ENCODE measurements around the gene SUPT3H.

The SUPT3H gene

GRCh38 chr6:44935693-44936300 is 441.9 kb downstream of the SUPT3H start:
- no peak for TF ChIP-seq CTCF (IDR thresholded peaks at IDR 0.05; ENCODE audit: low read depth, low read length, missing control alignments)

GRCh38 chr6:44933108-44933507 is 444.6 kb downstream of the SUPT3H start:
- DNase-seq (ENCODE audit: low read depth), result no peak
- in situ Hi-C loops (cut with HindIII; ENCODE audit: low sequenced_read_pairs), result no loop called here
- TF ChIP-seq CTCF (IDR thresholded peaks at IDR 0.05; ENCODE audit: low read depth, low read length, missing control alignments), result no peak
- H3K4me3 ChIP-seq (ENCODE audit: low read depth, low read length), result no peak overlapping the region

More at GRCh38 chr6:44935693-44936300, 441.9 kb downstream of the SUPT3H start:
- H3K4me3 ChIP-seq (ENCODE audit: low read depth, low read length), result no peak overlapping the region
- in situ Hi-C loops (cut with HindIII; ENCODE audit: low sequenced_read_pairs), result no loop called here
- DNase-seq (ENCODE audit: low read depth), result no peak

- DNase-seq (ENCODE audit: low read depth), result no peak
- H3K4me3 ChIP-seq (ENCODE audit: low read depth, low read length), result no peak overlapping the region
- no peak for TF ChIP-seq CTCF (IDR thresholded peaks at IDR 0.05; ENCODE audit: low read depth, low read length, missing control alignments)
- in situ Hi-C loops (cut with HindIII; ENCODE audit: low sequenced_read_pairs), result no loop called here
Observed at GRCh38 chr6:44932651-44933091, 445.1 kb downstream of the SUPT3H start.

GRCh38 chr6:44931385-44931784 is 446.3 kb downstream of the SUPT3H start:
- no peak for TF ChIP-seq CTCF (IDR thresholded peaks at IDR 0.05; ENCODE audit: low read depth, low read length, missing control alignments)
- no peak overlapping the region for H3K4me3 ChIP-seq (ENCODE audit: low read depth, low read length)
- in situ Hi-C loops (cut with HindIII; ENCODE audit: low sequenced_read_pairs), result no loop called here
- no peak for DNase-seq (ENCODE audit: low read depth)

GRCh38 chr6:44926556-44926955 is 451.2 kb downstream of the SUPT3H start:
- no peak for DNase-seq (ENCODE audit: low read depth)
- in situ Hi-C loops (cut with HindIII; ENCODE audit: low sequenced_read_pairs), result no loop called here
- no peak overlapping the region for H3K4me3 ChIP-seq (ENCODE audit: low read depth, low read length)
- no peak for TF ChIP-seq CTCF (IDR thresholded peaks at IDR 0.05; ENCODE audit: low read depth, low read length, missing control alignments)

GRCh38 chr6:44925100-44925739 is 452.5 kb downstream of the SUPT3H start:
- no peak for TF ChIP-seq CTCF (IDR thresholded peaks at IDR 0.05; ENCODE audit: low read depth, low read length, missing control alignments)
- in situ Hi-C loops (cut with HindIII; ENCODE audit: low sequenced_read_pairs), result no loop called here
- DNase-seq (ENCODE audit: low read depth), result no peak
- H3K4me3 ChIP-seq (ENCODE audit: low read depth, low read length), result no peak overlapping the region

Data from astrocyte of the cerebellum (primary cell).